Measurements from ENCODE around the gene LIPK. TPM values are rescaled to one million over a fixed set of nuclear protein-coding genes. Genes with fewer than 3 reads are reported as not detected.
"Not testable (repeated sequence)": the region's sequence is repeated elsewhere in the genome, so short reads cannot be mapped to it uniquely, and the experiment has no call there.

LIPK gene, protein sequence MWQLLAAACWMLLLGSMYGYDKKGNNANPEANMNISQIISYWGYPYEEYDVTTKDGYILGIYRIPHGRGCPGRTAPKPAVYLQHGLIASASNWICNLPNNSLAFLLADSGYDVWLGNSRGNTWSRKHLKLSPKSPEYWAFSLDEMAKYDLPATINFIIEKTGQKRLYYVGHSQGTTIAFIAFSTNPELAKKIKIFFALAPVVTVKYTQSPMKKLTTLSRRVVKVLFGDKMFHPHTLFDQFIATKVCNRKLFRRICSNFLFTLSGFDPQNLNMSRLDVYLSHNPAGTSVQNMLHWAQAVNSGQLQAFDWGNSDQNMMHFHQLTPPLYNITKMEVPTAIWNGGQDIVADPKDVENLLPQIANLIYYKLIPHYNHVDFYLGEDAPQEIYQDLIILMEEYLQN
- not detected for polyA plus RNA-seq (ENCODE audit: low read depth in 6 of 6)

DNA sequence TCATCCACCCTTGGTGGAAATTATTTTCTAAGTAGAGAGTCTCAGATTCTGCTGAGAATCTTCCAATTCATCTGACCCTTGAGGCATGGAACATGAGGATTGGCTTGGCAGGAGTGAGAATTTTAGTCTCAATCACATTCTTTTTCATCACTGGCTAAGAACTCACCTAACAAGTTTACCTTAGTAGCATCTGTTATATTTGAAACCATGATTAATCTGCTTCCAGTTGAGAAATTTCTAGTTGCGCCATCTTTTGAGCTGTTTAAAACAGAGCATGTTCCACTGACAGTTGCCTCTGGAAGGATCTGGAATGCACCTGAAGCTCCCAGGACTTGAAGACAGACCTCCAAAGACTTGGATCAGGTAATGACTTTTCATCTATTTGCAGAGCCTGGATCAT, at the start of gene LIPK:
Gene LIPK (plus strand): TSS at position 292 of the 400 bp plus-strand sequence. CDS start 18,295 bp downstream, outside the sequence.
- Mint-ChIP-seq H3K9me3 (no peaks in the 10 kb centered on the region), H3K36me3 (no peaks in the 10 kb centered on the region), H3K27ac (no peak within 1 kb of the TSS), H3K27me3 (no peaks in the 10 kb centered on the region), H3K4me1 (no peaks in the 10 kb centered on the region), H3K4me3 (no peak within 1 kb of the TSS)
- DNase-seq (no peak), ATAC-seq (ENCODE audit: low read depth in 2 of 2) (no peak)

- ATAC-seq (ENCODE audit: low read depth in 2 of 2): no peak
- Mint-ChIP-seq H3K4me3 (no peak overlapping the region), H3K27ac (no peak overlapping the region), H3K36me3 (no peaks in the 10 kb centered on the region), H3K27me3 (peaks cover 0 to 3% (median 0%) of the 10 kb centered on the region in 3 donors), H3K9me3 (peaks cover 0 to 4% (median 0%) of the 10 kb centered on the region in 7 donors), H3K4me1 (no peaks in the 10 kb centered on the region)
- DNase-seq: no peak
Measured at GRCh38 chr10:88657901-88658300, 48.1 kb upstream of the LIPK start.

DNA sequence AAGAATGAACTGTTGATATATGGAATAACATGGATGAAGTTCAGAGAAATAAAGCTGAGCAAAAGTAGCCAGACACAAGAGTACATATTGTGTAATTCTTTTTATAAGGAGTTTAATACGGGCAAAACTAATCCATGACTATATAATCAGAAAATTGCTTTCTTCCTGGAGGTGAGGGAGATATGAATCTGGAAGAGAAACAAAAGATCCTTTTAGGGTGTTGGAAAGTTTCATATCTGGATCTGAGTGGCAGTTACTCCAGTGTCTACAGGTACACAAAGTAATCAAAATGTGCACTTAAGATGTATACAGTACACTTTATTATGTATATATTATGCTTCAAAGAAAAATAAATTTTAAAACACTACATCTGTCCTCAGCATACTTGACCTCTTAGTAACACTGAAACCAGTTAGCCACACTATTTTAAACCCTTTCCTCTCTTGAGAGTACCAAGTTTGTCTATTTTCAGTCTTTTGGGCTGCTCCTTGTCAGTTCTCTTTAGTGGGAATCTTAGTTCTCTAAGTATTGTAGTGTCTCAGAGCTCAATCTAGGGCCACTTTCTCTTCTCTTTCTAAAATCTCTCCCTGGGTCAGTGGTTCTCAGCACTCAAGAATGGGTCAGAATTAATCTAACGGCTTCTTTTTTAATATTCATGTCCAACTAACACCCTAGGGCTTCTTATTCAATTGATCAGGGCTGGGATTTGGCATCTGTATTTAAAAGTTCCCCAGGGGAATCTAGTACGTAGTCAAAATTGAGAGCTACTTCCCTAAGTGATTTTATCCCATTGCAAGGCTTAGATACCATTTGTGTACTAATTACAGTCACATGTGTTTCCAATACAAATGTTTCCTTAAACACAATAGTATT, 46.1 kb upstream of the LIPK start:
- H3K4me3 Mint-ChIP-seq: no peak overlapping the region
- DNase-seq (no peak), ATAC-seq (ENCODE audit: low read depth in 2 of 2) (no peak)
- H3K27me3 Mint-ChIP-seq: no peaks in the 10 kb centered on the region
- no peaks in the 10 kb centered on the region for H3K4me1 Mint-ChIP-seq
- peaks cover 0 to 8% (median 3%) of the 10 kb centered on the region in 7 donors for H3K9me3 Mint-ChIP-seq
- no peak overlapping the region for H3K27ac Mint-ChIP-seq
- H3K36me3 Mint-ChIP-seq: no peaks in the 10 kb centered on the region

- Mint-ChIP-seq H3K4me3 (no peak overlapping the region), H3K27ac (no peak overlapping the region), H3K36me3 (no peaks in the 10 kb centered on the region), H3K4me1 (no peaks in the 10 kb centered on the region), H3K9me3 (peaks cover 0 to 8% (median 3%) of the 10 kb centered on the region in 7 donors), H3K27me3 (no peaks in the 10 kb centered on the region)
- DNase-seq (no peak), ATAC-seq (ENCODE audit: low read depth in 2 of 2) (no peak)
Measured at GRCh38 chr10:88660598-88660884, 45.5 kb upstream of the LIPK start.

- peaks cover 0 to 8% (median 3%) of the 10 kb centered on the region in 7 donors for H3K9me3 Mint-ChIP-seq
- no peak overlapping the region for H3K27ac Mint-ChIP-seq
- no peak for ATAC-seq (ENCODE audit: low read depth in 2 of 2)
- DNase-seq: no peak
- no peak overlapping the region for H3K4me3 Mint-ChIP-seq
- H3K36me3 Mint-ChIP-seq: no peaks in the 10 kb centered on the region
- no peaks in the 10 kb centered on the region for H3K27me3 Mint-ChIP-seq
- H3K4me1 Mint-ChIP-seq: no peaks in the 10 kb centered on the region
Measured at GRCh38 chr10:88661018-88661417, 45.0 kb upstream of the LIPK start.

- ATAC-seq (ENCODE audit: low read depth in 2 of 2): no peak
- H3K36me3 Mint-ChIP-seq: no peaks in the 10 kb centered on the region
Measured at GRCh38 chr10:88661577-88661976, 44.5 kb upstream of the LIPK start.

GRCh38 chr10:88663153-88663552, 42.9 kb upstream of the LIPK start:
- H3K4me3 Mint-ChIP-seq: not testable (repeated sequence)

More at GRCh38 chr10:88661577-88661976, 44.5 kb upstream of the LIPK start:
- H3K27me3 Mint-ChIP-seq: no peaks in the 10 kb centered on the region
- H3K9me3 Mint-ChIP-seq: peaks cover 0 to 8% (median 3%) of the 10 kb centered on the region in 7 donors
- no peak overlapping the region for H3K27ac Mint-ChIP-seq
- H3K4me1 Mint-ChIP-seq: no peaks in the 10 kb centered on the region
- H3K4me3 Mint-ChIP-seq: no peak overlapping the region
- DNase-seq: no peak

GRCh38 chr10:88664142-88664541, 41.9 kb upstream of the LIPK start, which contains the start of gene LIPF:
TSS of gene LIPF (plus strand) at chr10:88664442. CDS start at chr10:88667298, 2,856 bp downstream.
- peaks cover 0 to 6% (median 3%) of the 10 kb centered on the region in 7 donors for H3K9me3 Mint-ChIP-seq
- no peaks in the 10 kb centered on the region for H3K27me3 Mint-ChIP-seq

More at GRCh38 chr10:88663153-88663552, 42.9 kb upstream of the LIPK start:
- H3K27ac Mint-ChIP-seq; H3K36me3 Mint-ChIP-seq; ATAC-seq (ENCODE audit: low read depth in 2 of 2); H3K27me3 Mint-ChIP-seq; H3K9me3 Mint-ChIP-seq; H3K4me1 Mint-ChIP-seq; DNase-seq: not testable (repeated sequence)

GRCh38 chr10:88668465-88668864, 37.6 kb upstream of the LIPK start:
- Mint-ChIP-seq H3K27me3 (no peaks in the 10 kb centered on the region), H3K4me3 (no peak overlapping the region), H3K27ac (no peak overlapping the region), H3K9me3 (peaks cover 0 to under 1% (median 0%) of the 10 kb centered on the region in 7 donors), H3K36me3 (no peaks in the 10 kb centered on the region), H3K4me1 (no peaks in the 10 kb centered on the region)
- ATAC-seq (ENCODE audit: low read depth in 2 of 2) (no peak), DNase-seq (no peak)

More at GRCh38 chr10:88664142-88664541, 41.9 kb upstream of the LIPK start, which contains the start of gene LIPF:
- Mint-ChIP-seq H3K27ac (no peak within 1 kb of the TSS), H3K4me1 (no peaks in the 10 kb centered on the region), H3K4me3 (no peak within 1 kb of the TSS), H3K36me3 (no peaks in the 10 kb centered on the region)
- ATAC-seq (ENCODE audit: low read depth in 2 of 2) (no peak), DNase-seq (no peak)

GRCh38 chr10:88670497-88670896, 35.6 kb upstream of the LIPK start:
- ATAC-seq (ENCODE audit: low read depth in 2 of 2) (no peak), DNase-seq (no peak)
- no peak overlapping the region for H3K4me3 Mint-ChIP-seq
- H3K36me3 Mint-ChIP-seq: no peaks in the 10 kb centered on the region
- no peaks in the 10 kb centered on the region for H3K27me3 Mint-ChIP-seq
- no peak overlapping the region for H3K27ac Mint-ChIP-seq
- no peaks in the 10 kb centered on the region for H3K9me3 Mint-ChIP-seq
- H3K4me1 Mint-ChIP-seq: no peaks in the 10 kb centered on the region

- no peaks in the 10 kb centered on the region for H3K9me3 Mint-ChIP-seq
- H3K4me1 Mint-ChIP-seq: no peaks in the 10 kb centered on the region
- no peak for DNase-seq
Measured at GRCh38 chr10:88672041-88672440, 34.0 kb upstream of the LIPK start.

DNA sequence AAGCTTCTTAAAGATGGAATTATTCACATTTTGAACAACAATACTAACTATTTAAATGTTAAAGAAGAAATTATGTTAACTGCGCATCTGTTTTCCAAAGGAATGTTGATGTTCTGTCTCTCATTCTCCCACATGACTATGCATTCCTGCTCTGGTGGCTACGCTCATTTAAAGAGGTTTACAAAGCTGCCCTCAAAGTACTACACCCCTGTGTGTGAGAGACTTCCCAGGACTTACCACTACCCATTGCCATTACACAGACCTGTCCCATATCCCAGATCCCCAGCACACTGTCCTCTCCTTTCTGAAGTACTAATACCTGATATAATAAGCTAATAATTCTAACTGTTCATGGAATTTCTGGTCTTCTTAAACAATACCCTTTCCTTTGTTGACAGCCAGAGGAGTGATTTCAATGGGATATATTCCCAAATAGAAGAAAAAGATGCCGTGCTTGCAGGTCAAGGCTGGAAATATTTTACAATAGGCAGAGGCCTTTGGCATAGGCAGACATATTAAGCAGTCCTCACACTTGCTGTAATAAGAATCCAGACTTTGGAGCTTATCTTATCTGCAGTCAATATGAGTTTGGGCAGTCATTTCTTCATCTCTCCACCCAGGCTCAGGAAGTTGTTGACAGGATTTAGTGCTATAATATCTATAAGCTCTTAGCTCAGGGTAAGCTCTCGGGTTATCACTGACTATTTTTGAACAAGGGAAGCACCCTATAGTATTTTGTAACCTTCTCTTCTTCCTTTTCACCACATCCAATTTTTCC, 29.6 kb upstream of the LIPK start:
- Mint-ChIP-seq H3K4me3 (no peak overlapping the region), H3K9me3 (no peaks in the 10 kb centered on the region), H3K27me3 (no peaks in the 10 kb centered on the region), H3K36me3 (no peaks in the 10 kb centered on the region), H3K4me1 (no peaks in the 10 kb centered on the region), H3K27ac (no peak overlapping the region)
- ATAC-seq (ENCODE audit: low read depth in 2 of 2) (no peak), DNase-seq (no peak)

More at GRCh38 chr10:88672041-88672440, 34.0 kb upstream of the LIPK start:
- Mint-ChIP-seq H3K27me3 (no peaks in the 10 kb centered on the region), H3K36me3 (no peaks in the 10 kb centered on the region), H3K4me3 (no peak overlapping the region), H3K27ac (no peak overlapping the region)
- no peak for ATAC-seq (ENCODE audit: low read depth in 2 of 2)

- H3K4me3 Mint-ChIP-seq: no peak overlapping the region
- no peaks in the 10 kb centered on the region for H3K36me3 Mint-ChIP-seq
- H3K9me3 Mint-ChIP-seq: no peaks in the 10 kb centered on the region
- DNase-seq (no peak), ATAC-seq (ENCODE audit: low read depth in 2 of 2) (no peak)
- no peaks in the 10 kb centered on the region for H3K4me1 Mint-ChIP-seq
- H3K27ac Mint-ChIP-seq: no peak overlapping the region
- peaks cover 0 to 10% (median 4%) of the 10 kb centered on the region in 3 donors for H3K27me3 Mint-ChIP-seq
Measured at GRCh38 chr10:88680958-88681357, 25.1 kb upstream of the LIPK start.

Data from naive B cell (primary cell).